Peyer's patch (tissue), 4 donors: ENCODE data around the gene OR10V1. TPM values are rescaled to one million over a fixed set of nuclear protein-coding genes. Genes with fewer than 3 reads are reported as not detected.

Experiments used
- DNase-seq, 3 donors: peaks; one replicate each; pipeline ENCODE4 v3.0.0-alpha.2; 2017 to 2019
- H3K27ac ChIP-seq, 4 donors: fragments of 200-600 bp; sonication (generic); one replicate each; pipeline ENCODE4 v1.5.1; 2016 to 2019
- H3K27me3 ChIP-seq, 2 donors: fragments of 200-600 bp; sonication (generic); one replicate each; pipeline ENCODE4 v1.5.1; 2019
- H3K36me3 ChIP-seq, 3 donors: fragments of 200-600 bp; sonication (generic); one replicate each; pipeline ENCODE4 v1.5.1; 2016 to 2019
- H3K4me1 ChIP-seq, 4 donors: fragments of 200-600 bp; sonication (generic); one replicate each; pipeline ENCODE4 v1.5.1; 2016 to 2019
- H3K4me3 ChIP-seq, 4 donors: fragments of 200-600 bp; sonication (generic); 1 replicate in 3 of 4; 2 replicates in 1 of 4; pipeline ENCODE4 v1.5.1; 2016 to 2019; ENCODE audit warnings: mild to moderate bottlenecking in 1 of 4
- H3K9me3 ChIP-seq, 4 donors: fragments of 200-600 bp; sonication (generic); one replicate each; pipeline ENCODE4 v1.5.1; 2016 to 2019; ENCODE audit warnings: mild to moderate bottlenecking in 1 of 4
- POLR2A ChIP-seq, 2 donors: fragments of 450-650 bp; IDR thresholded peaks; one replicate each; pipeline ENCODE4 v1.5.1; 2017; ENCODE audit warnings: antibody characterized with exemption in 2 of 2, mild to moderate bottlenecking in 2 of 2, moderate library complexity in 2 of 2
- total RNA-seq, 4 donors: library from RNA; depleted of rRNA; stranded (reverse); fragments of >200 nt; gene quantifications; one replicate each; pipeline ENCODE4 v1.1.0, GENCODE V29; 2016
- TF ChIP-seq, protein P1 (sequence below), 6 experiments: fragments of 450-650 bp in 4 of 6; fragments of 200-600 bp in 2 of 6; sonication (generic) in 1 of 6; IDR thresholded peaks; one replicate each; pipeline ENCODE4 v1.5.1; 2017 to 2019; ENCODE audit warnings: antibody characterized with exemption in 6 of 6, mild to moderate bottlenecking in 3 of 6, moderate library complexity in 1 of 6

The OR10V1 gene
- total RNA-seq, 4 donors from 2014 or later: not detected

- no peak for DNase-seq
- Histone ChIP-seq H3K27me3 (no peaks in the 10 kb centered on the region), H3K4me1 (peaks cover 4 to 28% (median 8%) of the 10 kb centered on the region in 4 donors), H3K4me3 (no peak overlapping the region), H3K9me3 (no peaks in the 10 kb centered on the region), H3K27ac (no peak overlapping the region), H3K36me3 (peaks cover 0 to 4% (median 0%) of the 10 kb centered on the region in 3 donors)
- TF ChIP-seq, protein P1, sequence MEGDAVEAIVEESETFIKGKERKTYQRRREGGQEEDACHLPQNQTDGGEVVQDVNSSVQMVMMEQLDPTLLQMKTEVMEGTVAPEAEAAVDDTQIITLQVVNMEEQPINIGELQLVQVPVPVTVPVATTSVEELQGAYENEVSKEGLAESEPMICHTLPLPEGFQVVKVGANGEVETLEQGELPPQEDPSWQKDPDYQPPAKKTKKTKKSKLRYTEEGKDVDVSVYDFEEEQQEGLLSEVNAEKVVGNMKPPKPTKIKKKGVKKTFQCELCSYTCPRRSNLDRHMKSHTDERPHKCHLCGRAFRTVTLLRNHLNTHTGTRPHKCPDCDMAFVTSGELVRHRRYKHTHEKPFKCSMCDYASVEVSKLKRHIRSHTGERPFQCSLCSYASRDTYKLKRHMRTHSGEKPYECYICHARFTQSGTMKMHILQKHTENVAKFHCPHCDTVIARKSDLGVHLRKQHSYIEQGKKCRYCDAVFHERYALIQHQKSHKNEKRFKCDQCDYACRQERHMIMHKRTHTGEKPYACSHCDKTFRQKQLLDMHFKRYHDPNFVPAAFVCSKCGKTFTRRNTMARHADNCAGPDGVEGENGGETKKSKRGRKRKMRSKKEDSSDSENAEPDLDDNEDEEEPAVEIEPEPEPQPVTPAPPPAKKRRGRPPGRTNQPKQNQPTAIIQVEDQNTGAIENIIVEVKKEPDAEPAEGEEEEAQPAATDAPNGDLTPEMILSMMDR (IDR thresholded peaks at IDR 0.05): no peak
Measured at GRCh38 chr11:59671471-59671870, 42.2 kb downstream of the OR10V1 start.

- Histone ChIP-seq H3K4me1 (peaks cover 4 to 28% (median 8%) of the 10 kb centered on the region in 4 donors), H3K4me3 (peak overlapping the region; percentile 80 to 99 (median 91)), H3K27ac (peak overlapping the region; percentile 91 to 99 (median 96)), H3K27me3 (no peaks in the 10 kb centered on the region), H3K36me3 (peaks cover 0 to 23% (median 0%) of the 10 kb centered on the region in 3 donors), H3K9me3 (no peaks in the 10 kb centered on the region)
- peak in 1 of 3 donors; percentile 55 for DNase-seq
- TF ChIP-seq POLR2A (IDR thresholded peaks at IDR 0.05): no peak
- TF ChIP-seq, protein P1 (IDR thresholded peaks at IDR 0.05): no peak
Measured at GRCh38 chr11:59669611-59670009, 44.0 kb downstream of the OR10V1 start.

DNA sequence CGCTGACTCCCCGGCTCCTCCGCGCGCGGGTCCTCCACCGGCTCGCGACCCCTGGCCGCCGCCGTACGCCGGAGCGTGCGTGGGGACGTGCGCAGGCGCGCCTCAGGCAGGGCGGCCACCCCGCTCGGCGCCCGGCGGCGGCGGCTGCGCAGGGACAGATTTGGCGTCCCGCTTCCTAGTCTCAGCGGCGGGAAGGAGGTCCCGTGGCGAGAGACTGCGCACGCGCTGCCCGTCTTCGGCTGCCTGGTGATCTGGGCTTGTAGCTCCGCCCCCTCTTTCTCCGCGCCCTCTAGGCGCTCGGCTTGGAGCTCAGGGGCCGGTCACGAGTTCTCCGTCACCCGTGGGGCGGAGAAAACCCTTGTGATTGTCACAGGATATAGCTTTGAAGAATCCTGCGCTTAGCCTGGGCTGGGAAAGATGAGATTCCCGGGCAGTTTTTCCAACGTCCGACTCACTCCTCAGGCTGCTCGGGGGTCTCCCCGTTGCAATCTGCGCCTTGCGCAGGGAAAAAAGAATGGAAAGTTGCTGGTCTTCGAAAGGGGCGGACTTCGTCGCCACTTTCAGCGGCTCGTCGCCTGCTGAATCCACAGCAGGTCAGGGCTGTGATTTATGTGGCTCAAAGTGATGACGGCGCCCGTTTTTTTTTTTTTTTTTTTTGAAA lies 44.6 kb downstream of the OR10V1 start, which contains the start of gene PATL1:
Gene PATL1 (minus strand): TSS at position 88 of the 661 bp plus-strand sequence. CDS start 142 bp downstream, outside the sequence.
- Histone ChIP-seq H3K9me3 (no peaks in the 10 kb centered on the region), H3K36me3 (peaks cover 0 to 27% (median 0%) of the 10 kb centered on the region in 3 donors), H3K4me3 (peak within 1 kb of the TSS; percentile 80 to 99 (median 91)), H3K27me3 (no peaks in the 10 kb centered on the region), H3K4me1 (peaks cover 4 to 28% (median 8%) of the 10 kb centered on the region in 4 donors), H3K27ac (peak within 1 kb of the TSS; percentile 91 to 99 (median 96))
- peak; percentile 99 to 100 (median 99) for DNase-seq
- TF ChIP-seq, protein P1 (IDR thresholded peaks at IDR 0.05): no peak
- TF ChIP-seq POLR2A (IDR thresholded peaks at IDR 0.05): peak; percentile 64 to 86

DNA sequence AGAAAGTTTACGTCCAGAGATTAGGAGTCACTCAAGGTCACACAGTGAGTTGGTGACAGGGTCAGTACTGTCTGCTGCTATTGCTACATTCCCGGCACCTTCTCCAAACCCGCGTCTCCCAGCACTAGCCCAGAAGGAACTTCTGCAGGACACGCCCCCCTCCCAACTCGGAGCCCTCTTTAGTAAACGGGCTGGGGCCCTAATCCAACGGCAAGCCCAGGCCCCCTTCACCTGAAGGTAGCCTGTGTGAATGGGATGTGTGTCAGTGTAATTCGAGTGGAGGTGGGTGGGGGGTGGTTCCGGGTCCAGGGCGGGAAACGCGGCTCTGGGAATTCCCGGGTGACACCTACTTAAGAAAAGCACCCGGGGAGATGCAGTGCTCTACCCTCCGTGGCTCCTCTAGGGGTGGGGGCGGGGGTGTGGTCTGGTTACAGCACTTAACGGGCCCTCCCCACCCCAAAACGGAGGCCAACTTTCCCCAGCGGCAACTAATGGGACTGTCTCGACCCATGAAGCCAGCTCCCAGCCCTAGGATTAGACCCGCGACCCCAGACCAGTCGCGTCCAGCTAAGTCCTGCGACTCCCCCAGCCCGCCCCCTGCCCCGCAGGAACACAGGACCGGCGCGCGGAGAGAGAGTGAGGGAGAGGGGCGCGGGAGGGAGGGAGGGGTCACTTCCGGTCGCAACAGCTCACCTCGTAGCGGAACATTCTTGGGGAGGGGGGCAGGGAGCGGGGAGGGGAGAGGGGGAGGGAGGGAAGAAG lies 45.3 kb downstream of the OR10V1 start:
- peak overlapping the region; percentile 80 to 99 (median 91) for H3K4me3 ChIP-seq
- H3K27me3 ChIP-seq: no peaks in the 10 kb centered on the region
- H3K27ac ChIP-seq: peak overlapping the region; percentile 91 to 99 (median 96)
- H3K4me1 ChIP-seq: peaks cover 4 to 28% (median 8%) of the 10 kb centered on the region in 4 donors
- H3K9me3 ChIP-seq: no peaks in the 10 kb centered on the region
- peaks cover 0 to 34% (median 0%) of the 10 kb centered on the region in 3 donors for H3K36me3 ChIP-seq
- TF ChIP-seq POLR2A (IDR thresholded peaks at IDR 0.05): no peak
- TF ChIP-seq, protein P1 (IDR thresholded peaks at IDR 0.05): peak in 3 of 6 experiments; percentile 27 to 37 (median 30)
- DNase-seq: peak in 2 of 3 donors; percentile 47 to 73

DNA sequence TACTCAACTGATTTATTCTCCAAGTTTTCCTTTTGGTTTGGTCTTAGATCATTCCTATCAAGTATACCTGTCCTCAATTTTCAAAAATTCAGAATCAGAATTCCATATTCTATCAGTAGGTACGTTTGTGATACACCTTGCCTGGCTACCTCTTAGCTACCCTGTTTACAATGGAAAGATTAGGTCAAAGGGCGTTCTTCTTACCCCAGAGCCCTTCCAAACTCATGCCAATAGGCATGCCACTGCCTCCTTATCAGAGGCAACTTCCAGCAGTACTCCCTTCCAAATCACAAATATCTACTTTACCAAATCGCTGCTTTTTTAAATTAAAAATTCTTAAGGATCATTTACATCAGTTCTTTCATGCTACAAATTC lies 45.8 kb downstream of the OR10V1 start:
- Histone ChIP-seq H3K27me3 (no peaks in the 10 kb centered on the region), H3K27ac (peak overlapping the region in 3 of 4 donors; percentile 91 to 99 (median 96)), H3K9me3 (no peaks in the 10 kb centered on the region), H3K36me3 (peaks cover 0 to 38% (median 0%) of the 10 kb centered on the region in 3 donors), H3K4me3 (peak overlapping the region; percentile 80 to 99 (median 91)), H3K4me1 (peaks cover 4 to 28% (median 8%) of the 10 kb centered on the region in 4 donors)
- TF ChIP-seq, protein P1 (IDR thresholded peaks at IDR 0.05): no peak
- no peak for TF ChIP-seq POLR2A (IDR thresholded peaks at IDR 0.05)
- no peak for DNase-seq
